Omental fat pad (tissue), 4 donors: Measurements from ENCODE around the gene IFIT1. TPM values are rescaled to one million over a fixed set of nuclear protein-coding genes. Genes with fewer than 3 reads are reported as not detected.

Experiments
- ATAC-seq: fragments of 150-250 bp; one replicate; pipeline ENCODE4 v1.9.1; 2016; ENCODE audit warnings: mild to moderate bottlenecking, moderate library complexity; ENCODE audit not compliant: low FRiP score
- DNase-seq: peaks from one replicate; pipeline ENCODE4 v3.0.0-alpha.2; 2019; ENCODE audit warnings: low spot score
- total RNA-seq, 4 donors: library from RNA; depleted of rRNA; stranded (reverse); fragments of >200 nt; gene quantifications; one replicate each; pipeline ENCODE4 v1.1.0, GENCODE V29; 2016
- TF ChIP-seq, protein P1 (sequence below), 3 donors: fragments of 450-650 bp; IDR thresholded peaks; one replicate each; pipeline ENCODE4 v1.5.1; 2016 to 2017; ENCODE audit warnings: antibody characterized with exemption in 3 of 3, mild to moderate bottlenecking in 3 of 3, moderate library complexity in 2 of 3

IFIT1 gene
- total RNA-seq, 4 donors from 2014 or later: 8.1 to 30.9 (median 11.6) TPM

DNA sequence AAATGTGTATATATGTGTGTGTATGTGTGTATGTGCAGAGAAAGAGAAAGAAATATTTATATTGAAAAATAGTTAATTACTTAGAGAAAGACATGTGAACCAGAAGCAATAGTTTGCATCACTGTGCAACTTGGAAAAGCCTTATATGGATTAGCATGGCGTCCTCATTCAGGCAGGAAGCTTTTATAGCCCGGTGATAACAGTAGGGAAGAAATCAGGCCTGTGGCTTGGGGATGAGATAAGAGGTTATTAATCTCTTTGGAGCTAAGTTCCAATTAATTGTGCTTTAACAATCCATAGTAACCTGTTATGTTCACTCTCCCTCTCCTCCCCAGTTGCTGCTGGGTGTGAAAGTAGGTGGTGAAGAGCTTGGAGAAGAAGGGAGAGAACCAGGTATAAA lies 58.5 kb downstream of the IFIT1 start:
- ATAC-seq (no peak), DNase-seq (no peak)
- TF ChIP-seq, protein P1, sequence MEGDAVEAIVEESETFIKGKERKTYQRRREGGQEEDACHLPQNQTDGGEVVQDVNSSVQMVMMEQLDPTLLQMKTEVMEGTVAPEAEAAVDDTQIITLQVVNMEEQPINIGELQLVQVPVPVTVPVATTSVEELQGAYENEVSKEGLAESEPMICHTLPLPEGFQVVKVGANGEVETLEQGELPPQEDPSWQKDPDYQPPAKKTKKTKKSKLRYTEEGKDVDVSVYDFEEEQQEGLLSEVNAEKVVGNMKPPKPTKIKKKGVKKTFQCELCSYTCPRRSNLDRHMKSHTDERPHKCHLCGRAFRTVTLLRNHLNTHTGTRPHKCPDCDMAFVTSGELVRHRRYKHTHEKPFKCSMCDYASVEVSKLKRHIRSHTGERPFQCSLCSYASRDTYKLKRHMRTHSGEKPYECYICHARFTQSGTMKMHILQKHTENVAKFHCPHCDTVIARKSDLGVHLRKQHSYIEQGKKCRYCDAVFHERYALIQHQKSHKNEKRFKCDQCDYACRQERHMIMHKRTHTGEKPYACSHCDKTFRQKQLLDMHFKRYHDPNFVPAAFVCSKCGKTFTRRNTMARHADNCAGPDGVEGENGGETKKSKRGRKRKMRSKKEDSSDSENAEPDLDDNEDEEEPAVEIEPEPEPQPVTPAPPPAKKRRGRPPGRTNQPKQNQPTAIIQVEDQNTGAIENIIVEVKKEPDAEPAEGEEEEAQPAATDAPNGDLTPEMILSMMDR (IDR thresholded peaks at IDR 0.05): no peak

DNA sequence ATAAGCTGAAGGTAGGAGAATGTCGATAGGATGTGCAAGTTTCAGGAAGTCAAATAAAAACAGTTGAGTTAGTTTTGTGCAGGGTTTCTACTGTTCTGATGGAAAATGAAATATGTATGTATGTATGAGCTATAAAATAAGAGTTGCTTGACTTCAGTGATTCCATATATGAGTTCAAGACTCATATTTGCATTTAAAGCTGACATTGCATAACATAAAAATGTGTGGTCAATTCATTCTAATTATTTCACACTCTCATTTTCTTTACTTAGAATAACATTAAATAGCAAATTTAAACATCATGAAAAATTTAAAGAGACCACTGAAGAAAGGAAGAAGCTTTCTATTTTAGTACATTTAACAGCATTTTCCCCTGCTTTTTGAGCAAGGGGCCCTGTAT lies 59.8 kb downstream of the IFIT1 start:
- DNase-seq (no peak), ATAC-seq (no peak)
- TF ChIP-seq, protein P1 (IDR thresholded peaks at IDR 0.05): no peak

DNA sequence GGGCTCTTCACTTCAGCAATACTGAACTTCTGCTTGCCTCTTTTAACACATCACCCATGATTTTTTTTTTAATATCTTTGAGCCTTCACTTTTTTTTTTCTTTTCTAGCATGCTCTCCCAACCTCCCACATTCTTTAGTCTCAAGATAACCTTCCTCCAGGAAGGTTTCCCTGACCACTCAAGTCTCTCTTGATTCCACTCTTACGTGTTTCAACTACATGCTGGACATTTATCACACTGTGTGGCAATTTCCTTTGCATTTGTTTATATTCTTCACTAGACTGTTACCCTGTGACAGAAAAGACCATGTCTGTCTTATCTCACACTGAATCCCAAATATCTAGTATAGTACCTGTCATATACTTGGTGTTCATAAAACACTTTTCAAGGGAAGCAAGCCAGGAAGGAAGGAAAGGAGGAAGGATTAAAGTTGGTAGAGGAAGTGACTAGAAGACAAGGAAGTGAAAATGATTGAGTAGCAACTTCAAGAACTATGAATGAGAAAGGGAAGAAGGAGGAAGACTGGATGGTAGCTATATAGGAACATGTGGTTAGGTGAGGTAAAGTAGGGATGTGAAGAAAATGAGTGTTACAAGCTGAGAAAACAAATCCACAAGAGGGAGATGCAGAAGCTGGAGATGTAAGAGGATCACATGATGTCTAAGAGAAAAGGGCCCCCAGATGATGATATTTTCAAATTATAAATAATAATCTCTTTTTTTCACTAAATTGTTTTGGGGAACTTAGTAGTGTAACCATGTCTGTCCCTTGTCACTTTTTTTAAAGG lies 62.3 kb downstream of the IFIT1 start:
- TF ChIP-seq, protein P1 (IDR thresholded peaks at IDR 0.05): no peak
- no peak for ATAC-seq
- no peak for DNase-seq

Other genes starting within 250 kb of the IFIT1 start
- gene CH25H, start 185.3 kb upstream of the IFIT1 start, total RNA-seq: 10 to 100 TPM in 2 of 4 donors, 1 to 10 TPM in 2; 6.3 to 25.5 (median 13.4) TPM
- 100 to 1,000 TPM in 2 of 4 donors, 10 to 100 TPM in 2; 77.0 to 354 (median 105) TPM for gene LIPA, start 140.8 kb upstream of the IFIT1 start, total RNA-seq
- 10 to 100 TPM in 1 of 4 donors, 1 to 10 TPM in 3; 2.3 to 17.0 (median 3.4) TPM for gene IFIT2, start 90.6 kb upstream of the IFIT1 start, total RNA-seq
- gene IFIT3, start 64.6 kb upstream of the IFIT1 start, total RNA-seq: 10 to 100 TPM in 3 of 4 donors, 1 to 10 TPM in 1; 9.2 to 58.5 (median 17.2) TPM
- gene IFIT1B, start 14.6 kb upstream of the IFIT1 start, total RNA-seq: not detected
- 10 to 100 TPM in 3 of 4 donors, 1 to 10 TPM in 1; 6.9 to 32.8 (median 17.3) TPM for gene IFIT5, start 21.9 kb downstream of the IFIT1 start, total RNA-seq
- gene SLC16A12, start 143.0 kb downstream of the IFIT1 start, total RNA-seq: 1 to 10 TPM in 3 of 4 donors, under 1 TPM in 1; 0.72 to 5.8 (median 3.0) TPM